Embryonic facial prominence (tissue), 1 donor: ENCODE measurements around the gene ABHD16B.
"Not testable (repeated sequence)": the region's sequence is repeated elsewhere in the genome, so short reads cannot be mapped to it uniquely, and the experiment has no call there.

ENCODE experiments used
- DNase-seq: peaks from one replicate; pipeline ENCODE4 v3.0.0-alpha.2; 2016; ENCODE audit errors: extremely low spot score

The ABHD16B gene

DNA sequence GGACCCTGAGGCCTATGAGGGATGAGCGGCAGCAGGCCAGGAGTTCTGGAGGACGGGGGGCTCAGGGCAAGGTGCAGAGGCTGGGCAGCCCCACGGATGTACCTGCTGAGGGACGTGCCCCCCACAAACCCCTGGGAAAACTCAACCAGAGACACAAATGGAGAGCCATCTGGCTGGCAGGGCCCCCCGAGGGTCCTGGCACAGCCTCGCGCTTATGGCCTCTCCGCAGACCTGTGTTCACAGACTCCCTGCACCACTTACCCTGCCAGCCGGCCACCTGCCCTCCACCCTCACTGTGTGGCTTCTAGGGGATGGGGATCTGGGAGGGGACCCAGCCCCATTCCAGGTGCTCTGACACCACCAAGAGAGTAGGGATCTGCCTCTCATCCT is 26.8 kb upstream of the ABHD16B start:
- no peak for DNase-seq

DNA sequence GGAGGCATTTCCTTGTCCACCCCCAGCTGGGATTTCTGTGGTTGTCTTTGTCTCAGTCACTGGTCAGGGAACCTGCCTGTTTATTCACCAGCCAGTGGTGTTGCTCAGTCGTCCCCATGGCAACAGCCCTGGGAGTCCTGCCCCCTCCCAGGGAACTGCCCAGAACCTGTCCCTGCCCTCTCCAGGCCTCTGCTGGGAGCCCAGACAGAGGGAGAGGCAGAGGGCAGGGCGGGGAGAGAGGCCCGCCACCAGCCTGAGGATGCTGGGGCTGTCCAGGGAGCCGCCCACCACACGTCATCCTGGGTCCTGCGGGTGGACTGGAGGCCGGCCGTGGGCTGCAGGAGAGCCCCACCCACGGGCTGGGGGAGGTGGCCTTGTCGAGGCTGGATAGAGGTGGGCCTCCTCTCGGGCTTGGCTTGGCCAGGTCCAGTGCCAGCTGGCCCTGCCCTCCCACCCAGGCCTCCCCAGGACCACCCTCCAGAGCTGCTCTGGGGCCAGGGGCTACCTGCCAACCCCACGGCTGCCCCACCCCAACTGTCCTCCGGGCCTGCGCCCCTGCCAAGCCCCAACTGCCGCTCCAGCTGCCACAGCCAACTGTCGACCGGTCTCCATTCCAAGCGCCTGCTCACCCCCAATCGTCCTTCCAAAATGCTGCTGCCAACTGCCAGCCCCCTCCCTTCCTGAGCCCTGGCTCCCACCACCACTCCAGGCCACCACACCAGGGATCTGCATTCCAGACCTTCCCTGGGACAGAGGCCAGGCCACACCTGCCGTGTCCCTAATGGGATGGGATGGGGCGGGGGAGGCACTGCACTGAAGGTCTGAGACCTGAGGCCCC is 26.1 kb upstream of the ABHD16B start:
- no peak for DNase-seq

DNA sequence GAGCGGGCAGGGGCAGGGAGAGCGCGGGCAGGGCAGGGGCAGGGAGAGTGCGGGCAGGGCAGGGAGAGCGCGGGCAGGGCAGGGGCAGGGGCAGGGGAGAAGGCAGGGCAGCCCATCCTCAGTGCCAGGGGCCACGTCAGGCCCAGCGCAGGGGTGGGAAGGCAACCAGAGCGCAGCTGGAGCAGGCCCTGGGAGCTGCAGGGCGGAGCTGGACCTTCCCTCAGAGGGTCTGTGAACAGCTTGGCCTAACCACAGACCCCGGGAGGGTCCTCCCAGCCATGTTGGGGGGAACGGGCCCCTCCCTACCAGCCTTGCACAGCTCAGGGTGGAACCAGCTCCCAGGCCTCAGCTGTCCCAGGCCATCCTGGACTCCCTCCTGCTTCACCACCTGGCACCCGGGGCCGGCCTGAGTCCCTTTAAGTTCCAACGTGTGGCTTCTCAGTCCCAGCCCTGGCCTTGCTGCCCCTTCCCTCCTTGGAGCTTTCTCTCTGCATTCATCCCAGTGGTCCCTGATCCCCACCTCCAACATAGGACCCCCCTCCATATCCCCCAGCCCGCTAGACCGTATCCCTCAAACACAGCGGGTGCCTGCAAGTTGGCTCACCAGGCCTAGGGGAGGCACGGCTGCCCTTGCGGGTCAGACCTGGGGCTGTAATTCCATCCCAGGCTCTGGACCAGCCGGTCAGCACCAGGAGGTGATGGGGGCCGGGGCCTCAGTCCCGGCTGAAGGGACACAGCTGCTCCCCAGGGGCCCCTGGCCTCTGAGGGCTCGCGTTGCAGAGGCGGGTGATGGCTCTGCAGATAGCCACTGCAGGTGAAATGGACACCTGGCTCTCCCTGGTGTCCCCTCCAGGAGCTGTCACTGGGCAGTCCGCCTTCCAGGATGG is 24.6 kb upstream of the ABHD16B start:
- DNase-seq = no peak

DNA sequence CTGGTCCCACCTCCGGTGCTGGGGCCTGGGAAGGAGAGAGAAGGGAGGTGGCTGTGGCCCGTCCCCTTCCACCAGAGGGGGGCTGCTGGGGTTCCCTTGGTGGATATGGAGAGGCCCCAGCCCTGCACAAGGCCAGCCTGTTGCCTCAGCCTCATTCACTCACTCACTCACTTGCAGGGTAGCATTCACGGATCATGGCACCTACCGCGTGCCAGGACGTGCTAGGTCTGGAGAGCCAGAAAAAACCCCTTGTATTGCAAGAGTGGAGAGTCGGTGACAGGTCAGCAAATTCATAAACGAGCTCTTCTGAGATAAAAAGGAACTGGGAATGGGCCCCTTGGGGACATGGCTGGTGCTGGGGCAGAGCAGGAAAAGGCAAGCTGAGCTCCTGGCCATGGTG is 23.8 kb upstream of the ABHD16B start:
- DNase-seq = no peak

DNA sequence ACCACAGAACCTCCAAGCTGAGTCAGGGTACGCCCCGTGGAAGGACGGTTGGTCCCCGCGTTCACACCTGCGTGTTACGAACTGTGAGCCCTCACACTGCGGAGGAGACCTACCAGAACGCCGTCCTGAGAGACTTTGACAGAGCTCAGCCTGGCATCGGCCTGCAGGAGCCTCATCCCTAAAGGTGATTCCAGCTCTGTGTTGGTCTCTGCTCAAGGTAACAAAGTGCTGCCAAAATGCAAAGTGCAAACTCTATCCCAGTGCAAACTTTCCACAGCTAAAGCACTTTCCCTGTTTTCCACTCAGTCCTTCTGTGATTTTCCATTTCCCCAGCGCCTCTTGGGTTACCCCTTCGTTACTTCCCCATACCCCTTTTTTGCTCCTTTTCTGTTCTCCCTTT is 21.7 kb upstream of the ABHD16B start:
- no peak for DNase-seq

DNA sequence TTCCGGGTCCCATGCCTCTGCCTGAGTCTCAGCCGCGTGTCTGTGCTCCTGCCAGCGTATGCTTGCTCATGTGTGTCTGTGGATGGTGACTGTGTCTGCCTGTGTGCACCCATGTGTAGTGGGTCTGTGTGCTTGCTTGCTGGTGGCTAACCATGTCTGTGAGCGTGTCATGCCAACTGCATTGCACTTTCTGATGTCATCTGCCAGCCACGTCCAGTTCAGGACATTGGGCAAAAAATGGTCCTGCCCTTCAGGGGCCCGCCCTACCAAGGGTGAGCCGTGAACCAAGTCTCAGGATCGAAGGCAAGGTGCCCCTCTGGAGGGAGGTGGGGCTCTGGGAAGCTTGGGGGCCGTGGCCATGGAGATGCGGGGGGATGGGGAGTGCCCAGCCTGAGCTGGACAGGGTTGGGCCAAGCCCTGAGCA is 20.9 kb upstream of the ABHD16B start:
- DNase-seq = no peak

DNA sequence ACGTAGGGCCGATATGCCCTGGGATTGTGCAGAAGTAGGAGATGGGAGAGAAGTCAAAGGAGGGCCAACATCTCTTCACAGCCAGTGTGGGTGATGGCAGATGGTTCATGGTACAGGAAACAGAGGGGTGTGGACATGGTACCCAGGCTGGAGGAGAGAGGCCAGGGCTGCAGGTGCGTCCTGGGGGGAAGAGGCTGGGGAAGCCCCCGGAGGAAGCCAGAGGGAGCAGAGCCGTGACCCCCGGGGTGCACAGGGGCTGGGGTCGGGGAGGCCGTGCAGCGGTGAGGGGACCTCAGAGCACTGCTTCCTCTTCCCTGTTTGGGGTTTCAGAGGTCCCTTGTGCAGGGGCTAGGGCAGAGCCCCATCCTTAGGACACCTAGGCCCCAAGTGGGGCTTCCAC is 19.0 kb upstream of the ABHD16B start:
- DNase-seq = no peak

DNA sequence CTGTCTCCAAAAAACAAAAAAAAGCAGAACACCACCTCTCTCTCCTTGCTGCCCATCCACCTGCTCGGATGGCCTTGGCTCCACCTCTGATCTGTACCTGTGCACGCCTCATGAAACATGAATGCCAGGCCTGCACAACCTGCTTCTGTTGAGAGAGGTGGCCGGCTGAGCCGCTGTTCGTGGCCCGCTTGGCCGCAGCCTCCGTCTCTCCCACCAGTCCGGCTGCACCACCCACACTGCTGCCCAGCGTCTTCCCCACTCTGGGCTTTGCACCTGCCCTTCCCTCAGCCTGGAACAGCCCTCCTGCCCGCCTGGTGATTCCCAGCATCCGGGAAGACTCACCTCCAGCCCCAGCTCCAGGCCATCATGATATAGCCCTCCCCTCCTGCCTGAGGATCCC is 18.1 kb upstream of the ABHD16B start:
- DNase-seq = no peak

DNA sequence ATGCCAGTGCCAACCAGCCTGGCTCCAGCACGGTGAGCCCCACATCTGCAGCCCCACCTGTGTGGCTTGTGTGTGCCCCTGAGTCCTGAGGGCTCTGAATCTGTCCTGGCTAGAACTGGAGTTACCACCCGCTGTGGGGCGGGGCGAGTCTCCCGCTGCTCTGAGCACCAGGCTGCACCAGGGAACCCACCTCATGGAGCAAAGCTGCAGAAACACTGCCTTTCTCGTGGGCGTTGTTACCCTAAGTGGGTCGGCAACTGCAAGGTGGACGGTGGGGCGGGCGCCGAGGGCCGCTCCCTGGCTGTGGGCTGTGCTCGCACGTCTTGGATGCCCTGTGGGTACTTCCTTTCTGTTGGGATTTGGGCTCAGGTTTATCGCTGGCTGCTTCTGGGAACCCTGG is 17.5 kb upstream of the ABHD16B start:
- no peak for DNase-seq

DNA sequence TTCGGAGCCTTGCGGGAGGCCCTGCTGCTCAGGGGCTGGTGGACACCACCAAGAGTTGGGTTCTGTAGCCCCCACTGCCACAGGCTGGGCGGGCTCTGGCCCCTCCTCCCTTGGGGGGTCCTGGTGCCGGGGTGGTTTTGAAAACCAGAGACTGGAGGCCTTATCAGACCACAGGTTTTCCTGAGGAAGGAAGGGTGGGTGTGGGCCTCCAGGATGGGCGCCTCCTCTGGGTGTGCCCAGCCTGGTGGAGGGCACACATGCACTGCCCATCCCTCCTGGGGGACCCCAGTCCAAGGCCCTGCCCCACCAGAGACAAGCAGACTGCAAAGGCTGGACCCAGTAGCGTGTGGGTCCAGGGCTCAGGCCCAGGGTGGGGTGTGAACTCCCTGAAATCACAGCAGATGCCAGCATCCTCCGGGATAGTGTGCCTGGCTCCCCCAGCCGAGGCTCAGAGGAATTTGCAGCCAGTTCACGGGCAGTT is 16.7 kb upstream of the ABHD16B start:
- DNase-seq = no peak

DNA sequence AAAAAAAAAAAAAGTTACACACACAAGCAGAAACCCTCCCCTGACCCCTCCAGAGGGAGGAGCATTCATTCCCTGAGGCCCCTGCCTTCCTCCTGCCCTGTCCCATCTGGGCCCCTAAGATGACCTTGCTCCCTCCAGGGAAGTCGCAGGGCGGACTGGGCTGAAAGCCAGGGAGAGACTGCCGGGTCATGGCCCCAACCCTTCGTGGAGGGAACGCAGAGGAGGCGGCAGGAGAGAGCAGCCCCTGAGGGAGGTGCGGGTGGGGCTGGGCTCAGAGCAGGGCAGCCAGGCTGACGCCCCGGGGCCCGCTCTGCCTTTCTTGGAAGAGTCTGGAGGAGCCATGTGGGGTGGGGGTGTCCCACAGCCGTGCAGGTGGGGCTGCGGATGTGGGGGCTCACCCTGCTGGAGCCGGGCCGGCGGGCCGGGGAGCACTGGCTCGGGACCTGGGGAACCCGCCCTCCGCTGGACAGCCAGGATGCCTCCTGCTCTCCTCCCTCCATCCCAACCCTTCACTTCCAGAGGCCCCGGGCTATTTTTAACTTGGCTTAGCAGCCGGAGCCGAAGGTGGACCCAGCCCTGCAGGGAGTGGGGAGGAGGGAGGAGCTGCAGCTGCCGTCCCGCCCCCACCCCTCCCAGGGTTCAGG is 15.0 kb upstream of the ABHD16B start:
- DNase-seq = no peak

DNA sequence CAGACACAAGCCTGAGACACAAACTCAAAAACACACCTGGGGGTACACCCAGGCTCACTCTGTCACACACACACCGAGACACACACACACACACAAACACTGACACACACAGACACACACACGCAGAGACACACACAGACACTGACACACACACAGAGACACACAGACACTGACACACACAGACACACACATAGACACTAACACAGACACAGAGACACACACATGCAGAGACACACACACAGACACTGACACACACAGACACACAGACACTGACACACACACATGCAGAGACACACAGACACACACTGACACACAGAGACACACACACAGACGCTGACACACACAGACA is 14.4 kb upstream of the ABHD16B start:
- no peak for DNase-seq

DNA sequence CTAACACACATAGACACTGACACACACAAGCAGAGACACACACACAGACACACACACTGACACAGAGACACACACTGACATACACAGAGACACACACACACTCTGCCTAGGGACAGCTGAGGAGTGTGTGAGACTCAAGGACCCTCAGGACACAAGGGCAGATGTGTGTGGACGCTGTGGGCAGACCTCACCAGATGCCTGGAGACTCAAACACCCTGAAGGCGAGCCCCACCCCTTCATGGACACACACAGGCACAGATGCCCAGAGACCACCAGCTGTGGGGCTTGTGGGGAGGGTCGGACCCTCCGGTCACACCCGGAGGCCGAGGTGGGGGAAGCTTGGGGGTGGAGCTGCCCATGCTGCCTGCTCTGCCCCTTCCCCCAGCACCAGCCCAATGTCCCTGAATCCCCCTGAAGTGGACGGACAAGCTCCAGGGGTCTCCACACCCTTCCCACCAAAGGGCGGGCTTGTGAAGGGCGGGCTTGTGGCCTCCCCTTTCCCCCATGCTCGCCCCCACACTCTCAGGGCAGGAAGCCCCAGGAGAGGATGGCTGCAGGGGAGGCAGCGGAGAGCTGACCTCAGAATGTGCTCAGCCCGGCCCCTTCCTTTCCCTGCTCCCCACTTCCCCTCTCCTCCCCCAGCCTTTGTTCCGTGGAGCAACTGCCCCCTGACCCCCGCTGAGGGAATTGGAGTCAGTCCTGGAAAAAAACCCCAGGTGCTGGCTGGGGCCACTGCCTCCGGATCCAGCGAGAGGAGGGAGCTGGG is 13.9 kb upstream of the ABHD16B start:
- no peak for DNase-seq

DNA sequence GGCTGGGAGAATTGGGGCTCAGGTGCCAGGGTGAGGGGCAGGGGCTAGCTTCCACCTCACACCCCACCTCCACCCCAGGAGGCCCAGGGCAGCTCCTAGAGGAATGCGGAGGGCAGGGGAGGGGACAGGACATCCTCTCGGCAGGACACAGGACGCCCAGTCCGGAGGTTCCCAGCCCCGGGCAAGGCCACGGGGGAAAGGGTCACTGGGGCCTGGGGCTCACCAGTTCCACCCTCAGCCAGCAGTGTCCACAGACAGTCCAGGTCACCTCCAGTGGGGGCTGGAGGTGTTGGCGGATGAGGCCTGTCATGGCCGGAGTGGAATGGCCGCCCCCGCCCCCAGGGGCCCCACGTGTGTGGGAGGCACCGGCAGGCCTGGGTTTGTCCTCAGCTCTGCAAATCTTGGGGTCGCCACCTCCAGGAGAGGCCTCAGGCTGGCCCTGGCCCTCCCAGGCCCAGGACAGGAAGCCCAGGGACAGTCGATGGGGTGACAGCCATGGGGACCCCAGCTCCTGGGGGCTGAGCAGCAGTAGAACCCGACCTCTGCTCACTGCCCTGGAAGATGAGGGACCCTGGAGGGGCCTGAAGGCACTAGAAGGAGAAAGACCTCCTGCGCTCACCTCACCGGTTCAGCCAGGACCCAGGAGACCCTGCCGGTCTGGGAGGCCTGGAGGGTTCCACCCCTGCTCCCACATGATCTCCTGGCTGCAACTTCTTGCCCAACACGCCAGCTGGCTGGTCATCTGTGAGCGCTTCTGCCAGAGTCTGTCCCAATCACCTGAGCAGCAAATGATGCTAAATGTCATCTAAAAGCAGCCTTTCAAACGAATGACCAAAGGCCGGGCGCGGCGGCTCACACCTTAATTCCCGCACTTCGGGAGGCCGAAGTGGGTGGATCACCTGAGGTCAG is 13.0 kb upstream of the ABHD16B start:
- DNase-seq = no peak

DNA sequence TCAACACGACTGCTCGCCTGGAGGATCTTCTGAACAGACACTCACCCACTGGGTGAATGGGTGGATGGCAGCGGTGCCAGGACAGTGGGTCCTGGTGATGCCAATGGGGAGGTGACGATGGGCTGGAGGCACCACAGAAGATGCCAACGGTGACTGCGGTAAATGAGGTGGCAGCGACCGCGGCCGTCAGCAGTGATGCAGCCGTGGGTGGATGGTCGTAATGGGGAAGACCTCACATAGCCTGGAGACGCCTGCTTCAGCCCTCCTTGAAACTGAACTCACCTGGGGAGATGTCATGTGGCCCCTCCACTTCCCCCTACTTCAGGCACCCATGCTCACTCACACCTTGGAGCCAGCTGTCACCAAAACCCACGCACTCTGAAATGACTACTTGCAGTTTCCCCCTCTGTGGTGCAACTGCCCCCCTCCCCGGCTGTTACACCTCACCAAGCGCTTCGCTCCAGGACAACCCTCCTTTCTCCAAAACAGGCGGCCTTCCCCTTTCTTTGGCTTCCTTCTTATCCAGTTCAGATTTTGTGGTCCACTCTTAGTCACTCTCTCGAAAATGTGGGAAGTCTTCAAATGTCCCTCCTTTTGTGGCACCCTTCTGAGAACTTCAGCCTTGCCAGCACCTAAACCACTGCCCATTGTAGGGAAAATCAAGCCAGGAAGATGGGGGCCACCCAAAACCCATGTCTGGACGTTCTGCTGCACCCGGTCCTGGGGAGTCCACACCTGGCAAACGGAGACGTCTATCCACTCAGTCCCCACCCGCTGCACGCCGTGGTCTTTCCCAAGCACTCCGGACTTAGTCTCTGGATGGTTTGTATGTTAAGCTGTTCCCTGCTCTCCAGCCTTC is 10.4 kb upstream of the ABHD16B start:
- DNase-seq = no peak

DNA sequence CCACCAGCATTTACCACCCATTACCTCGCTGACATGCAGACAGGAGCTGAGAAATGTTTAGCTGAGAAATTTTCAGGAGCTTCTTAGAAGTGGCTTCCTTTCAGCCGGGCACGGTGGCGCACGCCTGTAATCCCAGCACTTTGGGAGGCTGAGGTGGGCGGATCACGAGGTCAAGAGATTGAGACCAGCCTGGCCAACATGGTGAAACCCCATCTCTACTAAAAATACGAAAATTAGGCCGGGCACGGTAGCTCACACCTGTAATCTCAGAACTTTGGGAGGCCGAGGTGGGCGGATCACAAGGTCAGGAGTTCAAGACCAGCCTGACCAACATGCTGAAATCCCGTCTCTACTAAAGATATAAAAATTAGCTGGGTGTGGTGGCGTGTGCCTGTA is 9.8 kb upstream of the ABHD16B start:
- not testable (repeated sequence) for DNase-seq

DNA sequence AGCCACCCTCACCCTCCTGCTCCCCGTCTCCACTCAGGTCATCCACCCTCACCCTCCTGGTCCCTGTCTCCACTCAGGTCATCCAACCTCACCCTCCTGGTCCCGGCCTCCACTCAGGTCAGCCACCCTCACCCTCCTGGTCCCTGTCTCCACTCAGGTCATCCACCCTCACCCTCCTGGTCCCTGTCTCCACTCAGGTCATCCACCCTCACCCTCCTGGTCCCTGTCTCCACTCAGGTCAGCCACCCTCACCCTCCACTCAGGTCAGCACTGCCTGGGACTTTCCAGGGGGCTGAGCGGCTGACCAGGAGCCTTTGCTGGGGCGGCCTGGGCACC is 7.6 kb upstream of the ABHD16B start:
- not testable (repeated sequence) for DNase-seq

DNA sequence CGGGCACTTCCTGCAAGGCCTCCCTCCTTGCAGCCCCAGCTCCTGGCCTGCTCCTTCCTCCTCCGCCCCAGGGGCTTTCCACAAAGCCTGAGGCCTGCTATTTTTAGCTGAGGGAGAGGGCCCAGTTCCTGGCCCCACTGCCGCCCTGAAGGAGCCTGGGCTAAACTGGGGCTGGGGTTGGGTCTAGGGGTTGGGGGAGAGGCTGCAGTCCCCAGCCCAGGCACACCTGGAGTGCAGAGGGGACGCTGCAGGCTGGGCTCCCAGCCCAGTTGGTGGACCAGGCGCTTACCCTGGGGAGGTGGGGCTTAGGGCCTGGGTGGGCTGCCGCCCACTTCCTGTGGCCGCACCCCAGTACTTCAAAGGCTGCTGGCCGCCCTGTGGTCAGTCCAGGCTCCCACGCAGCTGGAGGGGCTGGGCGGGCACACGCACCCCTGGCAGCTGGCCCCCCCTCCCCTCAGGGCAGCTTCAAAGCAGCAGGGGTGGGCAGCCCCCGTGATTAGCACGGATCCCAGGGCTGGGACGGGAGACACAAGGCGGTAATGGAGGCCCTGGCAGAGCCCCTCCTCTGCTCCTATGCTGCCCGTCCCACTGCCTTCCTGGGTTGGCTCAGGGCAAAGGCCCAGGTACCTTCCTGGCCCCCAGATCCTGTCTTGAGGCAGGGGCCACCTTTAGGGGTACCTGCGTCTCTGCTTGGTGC is 7.1 kb upstream of the ABHD16B start:
- DNase-seq = no peak

DNA sequence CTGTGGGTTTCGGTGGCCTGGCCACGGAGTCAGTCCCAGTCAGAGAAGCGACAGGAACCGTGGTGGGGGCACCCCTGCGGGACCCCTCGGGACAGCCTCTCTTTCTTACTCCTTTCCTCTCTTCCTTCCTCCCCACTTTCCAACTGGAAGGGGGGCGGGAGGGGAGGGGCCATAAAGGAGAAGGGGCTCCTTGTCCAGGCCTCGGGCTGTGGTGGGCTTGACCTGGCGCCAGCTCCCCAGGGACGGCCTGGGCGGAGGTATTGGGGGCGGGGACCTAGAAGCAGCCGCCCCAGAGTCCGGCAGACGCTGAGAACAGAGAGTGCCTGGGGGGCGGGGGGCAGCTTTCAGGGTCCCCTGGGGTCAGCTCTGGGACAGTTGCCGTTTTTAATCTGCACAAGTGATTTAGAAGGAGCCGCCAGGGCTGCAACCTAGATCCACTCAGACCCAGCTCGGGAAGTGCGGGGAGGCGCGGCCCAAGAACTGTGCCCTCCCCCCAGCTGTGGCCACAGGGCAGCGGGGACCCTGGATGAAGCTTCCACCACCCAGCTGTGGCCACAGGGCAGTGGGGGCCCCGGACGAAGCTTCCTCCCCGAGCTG is 6.4 kb upstream of the ABHD16B start:
- DNase-seq = no peak
